ENCODE measurements around the gene DNAJC25. TPM values are rescaled to one million over a fixed set of nuclear protein-coding genes. Genes with fewer than 3 reads are reported as not detected.

Gene DNAJC25
- total and polyA plus RNA-seq, 2 of the 8 experiments (the other 6 are each of a cell fraction or from before 2014, with no cell fraction given) = 2.7 to 6.2 TPM

- no peak overlapping the region for H3K9ac ChIP-seq (replicated peaks in 1 of 4; ENCODE audit: extremely low read depth in 1 of 4, low read depth in 3 of 4, low read length in 3 of 4)
- no peaks in the 10 kb centered on the region for H3K27me3 ChIP-seq (replicated peaks in 1 of 4; ENCODE audit: control insufficient read depth in 3 of 4, extremely low read depth in 1 of 4, insufficient read depth in 3 of 4, low read length in 3 of 4)
- no peak overlapping the region for H4K91ac ChIP-seq (replicated peaks; ENCODE audit: insufficient read length, low read length)
- H3K14ac ChIP-seq (ENCODE audit: insufficient read length) = no peak overlapping the region
- no peak overlapping the region for H3K4me3 ChIP-seq (ENCODE audit: extremely low read depth in 1 of 4, insufficient read depth in 2 of 4, low read depth in 3 of 4, low read length in 4 of 4)
- no peak overlapping the region for H2BK5ac ChIP-seq (ENCODE audit: low read depth, low read length)
- no peak overlapping the region for H2AK5ac ChIP-seq (ENCODE audit: low read depth, low read length)
- H3K79me2 ChIP-seq (ENCODE audit: control insufficient read depth in 1 of 2, insufficient read depth in 2 of 2, low read length in 2 of 2) = no peaks in the 10 kb centered on the region; a peak in 1 of 4 replicates
- H2AFZ ChIP-seq (ENCODE audit: low read length) = no peak overlapping the region
- H4K20me1 ChIP-seq (replicated peaks in 1 of 2; ENCODE audit: control insufficient read depth in 1 of 2, insufficient read depth in 2 of 2, low read length in 2 of 2) = peaks cover 0 to 2% of the 10 kb centered on the region in 2 experiments
- H3K36me3 ChIP-seq (ENCODE audit: control insufficient read depth in 2 of 4, insufficient read depth in 4 of 4, low read length in 3 of 4) = peaks cover 0 to 25% (median 5%) of the 10 kb centered on the region in 4 experiments; a peak in 5 of 8 replicates
- no peaks in the 10 kb centered on the region for H3K4me1 ChIP-seq (replicated peaks in 1 of 4; ENCODE audit: control insufficient read depth in 3 of 4, insufficient read depth in 4 of 4, low read length in 3 of 4)
- no peak overlapping the region for H4K5ac ChIP-seq (ENCODE audit: insufficient read length, low read depth, low read length)
- DNase-seq (ENCODE audit: low read depth in 1 of 2, low spot score in 2 of 2) (no peak), FAIRE-seq (no peak)
- 94% methylated on average over 1 of the region's 1 CpG; no CpG with 5 or more reads in 1 of the 2 experiments for WGBS, 2 experiments (ENCODE audit: extremely low coverage in 1 of 2, insufficient coverage in 1 of 2, insufficient read length in 1 of 2, insufficient replicate concordance in 2 of 2, low coverage in 1 of 2, low lambda C conversion rate in 2 of 2, missing lambda C conversion rate in 1 of 2)
- H3K27ac ChIP-seq (ENCODE audit: low read depth, low read length) = no peak overlapping the region
- no peaks in the 10 kb centered on the region for H3K79me1 ChIP-seq (ENCODE audit: low read depth, low read length)
- H3K4me2 ChIP-seq (ENCODE audit: insufficient read depth in 1 of 2, low read depth in 2 of 2, low read length in 2 of 2) = no peak overlapping the region
- no peak overlapping the region for H2BK20ac ChIP-seq (ENCODE audit: low read length)
- no peak overlapping the region for H2BK120ac ChIP-seq (replicated peaks; ENCODE audit: low read depth, low read length)
- no peak overlapping the region for H4K8ac ChIP-seq (ENCODE audit: extremely low read depth, insufficient read depth, low read length)
- H2BK15ac ChIP-seq (ENCODE audit: low read length) = no peak overlapping the region
- H3K23ac ChIP-seq (ENCODE audit: insufficient read length) = no peak overlapping the region
- CTCF ChIA-PET (ENCODE audit: partially characterized antibody) = interaction anchor here (0.6 to 0.8 kb wide), 2 partner anchors 9 to 113 kb away, joined by 3 to 6 read pairs; no protein-coding TSS in a partner anchor
- H3K9me3 ChIP-seq (ENCODE audit: insufficient read depth in 2 of 2, low read depth in 1 of 2, low read length in 1 of 2) = no peaks in the 10 kb centered on the region
- H2BK12ac ChIP-seq (ENCODE audit: low read depth, low read length) = no peak overlapping the region
- H3K56ac ChIP-seq (replicated peaks; ENCODE audit: insufficient read length, low read depth, low read length) = no peak overlapping the region
- H3K23me2 ChIP-seq (ENCODE audit: low read depth, low read length) = no peaks in the 10 kb centered on the region
- POLR2A ChIA-PET (ENCODE audit: partially characterized antibody) = interaction anchor here (1.0 to 1.4 kb wide), 2 partner anchors 14 to 15 kb away, joined by 3 to 7 read pairs; partner anchors contain the start of gene DNAJC25
- H3K18ac ChIP-seq (ENCODE audit: extremely low read depth, low read length) = no peak overlapping the region
- H3K4ac ChIP-seq (replicated peaks; ENCODE audit: insufficient read length, low read depth, low read length) = no peak overlapping the region
- TF ChIP-seq TBP (IDR thresholded peaks at IDR 0.05; ENCODE audit: low read depth, low read length) (no peak), SRF (IDR thresholded peaks at IDR 0.05; ENCODE audit: low read depth, low read length) (no peak), KDM4A (IDR thresholded peaks at IDR 0.05; ENCODE audit: low read depth, low read length, severe bottlenecking) (no peak), EZH2 (IDR thresholded peaks at IDR 0.05; ENCODE audit: low read depth, low read length, severe bottlenecking) (no peak), TAF1 (IDR thresholded peaks at IDR 0.05; ENCODE audit: low read depth, low read length) (no peak), CTCF (IDR thresholded peaks at IDR 0.05; ENCODE audit: control extremely low read depth in 1 of 3, insufficient read depth in 1 of 3, low read depth in 1 of 3, low read length in 3 of 3) (no peak), RXRA (IDR thresholded peaks at IDR 0.05; ENCODE audit: insufficient read depth, low read depth, low read length) (no peak), FOSL1 (IDR thresholded peaks at IDR 0.05; ENCODE audit: insufficient read depth, low read depth, low read length) (no peak), POU5F1 (IDR thresholded peaks at IDR 0.05; ENCODE audit: low read depth, low read length) (no peak), GABPA (IDR thresholded peaks at IDR 0.05; ENCODE audit: borderline replicate concordance, insufficient read depth, low read length) (no peak)
These were observed 14.7 kb downstream of the DNAJC25 start for GRCh38 chr9:111645806-111646205.
